Activated naive CD4-positive, alpha-beta T cell treated with Interleukin-2 at 50 U/mL for 16 hours (primary cell): Measurements from ENCODE around the gene CUX1.
A peak's percentile ranks its signal among the peaks of the same experiment; 100 is the strongest.
"Not testable (repeated sequence)": the region's sequence is repeated elsewhere in the genome, so short reads cannot be mapped to it uniquely, and the experiment has no call there.

Experiments used
- DNase-seq: peaks from one replicate; pipeline ENCODE4 v3.0.0-alpha.2; 2020

The CUX1 gene

GRCh38 chr7:101854084-101854865 is 36.8 kb downstream of the CUX1 start:
- DNase-seq = no peak

DNA sequence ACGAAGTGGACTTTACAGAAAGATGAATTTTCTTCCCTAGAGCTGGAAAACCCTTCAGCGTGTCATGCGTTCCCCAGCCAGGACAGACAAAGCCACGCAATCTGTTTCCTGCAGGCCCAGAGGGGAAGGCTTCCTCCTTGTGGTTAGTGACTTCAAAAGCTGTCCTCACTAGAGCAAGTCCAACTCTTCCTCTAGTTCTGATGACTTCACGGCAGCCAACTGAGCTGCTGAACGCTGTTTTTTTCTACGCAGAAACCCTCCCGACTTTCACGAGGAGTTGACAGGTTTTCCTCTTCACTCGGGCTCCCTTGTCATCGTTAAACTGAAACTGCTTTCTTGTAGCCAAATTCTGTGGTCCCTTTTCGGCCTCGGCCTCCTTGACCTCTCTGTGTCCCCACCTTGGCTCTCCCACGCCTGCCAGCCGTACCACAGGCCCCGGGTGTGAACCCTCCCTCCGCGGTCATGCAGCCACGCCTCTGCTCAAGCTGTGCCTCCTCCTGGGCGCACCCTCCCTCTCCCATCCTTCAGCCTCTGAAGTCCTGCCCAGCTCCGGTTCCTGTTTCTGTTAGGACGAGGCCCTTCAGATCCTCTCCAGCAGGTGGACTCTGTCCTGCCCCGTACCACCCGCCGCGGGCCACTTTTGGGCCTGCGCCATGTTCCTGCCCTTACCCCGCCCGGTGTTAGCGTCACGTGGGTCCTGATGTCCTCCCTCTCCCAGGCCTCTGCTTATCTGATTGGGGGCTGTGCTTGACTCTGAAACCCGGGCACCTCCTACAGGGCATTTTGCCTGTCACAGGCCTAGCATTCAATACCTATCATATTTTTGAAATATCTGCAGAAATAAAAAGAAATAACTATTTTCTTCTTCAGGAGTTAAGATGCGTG is 39.3 kb downstream of the CUX1 start:
- peak; percentile 79 for DNase-seq

DNA sequence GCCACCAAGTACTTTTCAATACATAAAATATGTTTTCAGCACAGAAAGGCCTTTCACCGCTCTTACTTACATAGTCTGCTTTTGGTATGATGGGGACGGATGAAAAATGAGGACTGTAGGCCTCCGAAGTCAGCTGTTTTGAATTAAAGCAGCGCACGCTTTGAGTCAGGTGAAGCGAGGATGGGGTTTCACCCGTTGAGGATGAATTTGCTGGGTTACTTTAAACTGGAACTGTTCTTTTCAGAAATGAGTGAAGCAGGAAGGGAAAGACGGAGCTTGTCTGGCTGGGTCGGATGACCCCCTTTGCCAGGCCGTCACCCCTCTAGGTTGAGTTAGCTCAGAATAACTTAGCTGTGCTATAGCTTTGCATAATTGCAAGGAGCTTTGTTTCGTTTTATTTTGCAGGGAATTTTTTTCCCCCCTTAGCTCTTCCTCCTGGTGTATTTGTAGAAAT is 40.0 kb downstream of the CUX1 start:
- DNase-seq = no peak

DNA sequence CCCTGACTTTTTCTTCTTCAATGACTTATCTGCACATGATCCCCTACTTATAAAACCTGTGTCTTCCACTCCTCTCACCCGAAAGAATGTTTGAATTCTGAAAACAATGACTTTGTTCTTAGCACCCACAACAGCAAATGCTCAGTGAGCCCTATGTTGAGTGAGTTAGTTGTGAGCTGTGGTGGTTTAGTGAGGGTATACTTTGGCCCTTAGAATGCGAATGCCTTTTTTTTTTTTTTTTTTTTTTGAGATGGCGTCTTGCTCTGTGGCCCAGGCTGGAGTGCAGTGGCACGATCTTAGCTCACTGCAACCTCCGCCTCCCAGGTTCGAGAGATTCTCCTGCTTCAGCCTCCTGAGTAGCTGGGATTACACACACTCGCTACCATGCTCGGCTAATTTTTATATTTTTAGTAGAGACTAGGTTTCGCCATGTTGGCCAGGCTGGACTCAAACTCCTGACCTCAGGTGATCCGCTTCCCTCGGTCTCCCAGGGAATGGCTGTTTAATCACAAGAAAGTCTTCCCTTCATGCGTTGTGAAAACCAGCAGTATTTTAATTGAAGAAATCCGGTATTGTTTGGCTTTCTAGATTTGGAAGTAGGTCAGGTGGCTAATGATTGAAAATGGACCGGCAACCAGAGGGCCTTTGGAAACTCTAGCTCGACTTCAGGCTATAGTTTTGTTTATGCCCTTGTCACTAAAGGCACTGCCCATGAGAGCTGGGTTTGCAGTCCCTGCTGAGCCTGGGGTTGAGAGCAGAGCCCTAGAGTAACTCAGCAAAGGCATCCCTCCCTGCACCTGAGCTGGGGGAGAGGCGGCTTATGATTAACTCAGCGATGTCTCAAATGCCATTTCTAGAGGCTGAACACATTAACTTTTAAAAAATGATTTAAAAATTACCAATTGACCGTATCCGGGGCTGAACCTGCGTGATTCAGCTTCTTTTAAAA is 41.3 kb downstream of the CUX1 start:
- DNase-seq = no peak

GRCh38 chr7:101859411-101860106 is 42.1 kb downstream of the CUX1 start:
- DNase-seq = no peak

DNA sequence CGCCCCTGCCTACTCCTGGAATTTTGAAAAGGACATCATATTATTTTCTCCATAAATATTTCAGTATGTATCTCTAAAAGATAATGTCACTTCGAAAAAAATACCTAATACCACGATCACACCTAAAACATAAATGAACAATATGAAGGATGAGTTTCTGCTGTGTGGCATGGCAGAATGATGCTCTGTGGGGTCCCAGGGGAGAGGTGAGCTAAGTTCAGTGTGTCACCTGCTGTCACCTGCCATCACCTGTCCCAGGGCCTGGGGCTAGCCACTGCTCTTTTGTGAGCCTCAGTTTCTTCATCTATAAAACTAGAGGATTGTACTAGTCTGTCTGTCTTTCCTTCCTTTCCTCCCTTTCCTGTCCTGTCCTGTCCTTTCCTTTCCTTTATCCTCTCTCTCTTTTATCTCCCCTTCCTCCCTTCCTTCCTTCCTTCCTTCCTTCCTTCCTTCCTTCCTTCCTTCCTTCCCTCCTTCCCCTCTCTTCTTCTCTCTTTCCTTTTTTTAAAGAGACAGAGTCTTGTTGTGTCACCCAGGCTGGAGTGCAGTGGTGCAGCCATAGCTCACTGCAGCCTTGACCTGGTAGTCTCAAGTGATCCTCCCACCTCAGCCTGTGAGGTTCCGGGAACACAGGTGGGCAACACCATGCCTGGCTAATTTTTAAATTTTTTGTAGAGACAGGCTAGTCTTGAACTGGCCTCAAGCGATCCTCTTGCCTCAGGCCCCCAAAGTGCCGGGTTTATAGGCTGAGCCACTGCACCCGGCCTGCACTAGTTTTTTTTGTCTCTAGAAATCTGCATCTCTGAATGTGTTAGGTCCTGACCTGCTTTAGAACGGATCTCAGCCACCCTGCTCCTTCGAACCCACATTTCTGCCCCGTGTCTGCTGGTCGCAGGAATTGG is 43.1 kb downstream of the CUX1 start:
- DNase-seq = no peak

- DNase-seq = no peak
Measured at GRCh38 chr7:101861218-101861775, 43.9 kb downstream of the CUX1 start.

DNA sequence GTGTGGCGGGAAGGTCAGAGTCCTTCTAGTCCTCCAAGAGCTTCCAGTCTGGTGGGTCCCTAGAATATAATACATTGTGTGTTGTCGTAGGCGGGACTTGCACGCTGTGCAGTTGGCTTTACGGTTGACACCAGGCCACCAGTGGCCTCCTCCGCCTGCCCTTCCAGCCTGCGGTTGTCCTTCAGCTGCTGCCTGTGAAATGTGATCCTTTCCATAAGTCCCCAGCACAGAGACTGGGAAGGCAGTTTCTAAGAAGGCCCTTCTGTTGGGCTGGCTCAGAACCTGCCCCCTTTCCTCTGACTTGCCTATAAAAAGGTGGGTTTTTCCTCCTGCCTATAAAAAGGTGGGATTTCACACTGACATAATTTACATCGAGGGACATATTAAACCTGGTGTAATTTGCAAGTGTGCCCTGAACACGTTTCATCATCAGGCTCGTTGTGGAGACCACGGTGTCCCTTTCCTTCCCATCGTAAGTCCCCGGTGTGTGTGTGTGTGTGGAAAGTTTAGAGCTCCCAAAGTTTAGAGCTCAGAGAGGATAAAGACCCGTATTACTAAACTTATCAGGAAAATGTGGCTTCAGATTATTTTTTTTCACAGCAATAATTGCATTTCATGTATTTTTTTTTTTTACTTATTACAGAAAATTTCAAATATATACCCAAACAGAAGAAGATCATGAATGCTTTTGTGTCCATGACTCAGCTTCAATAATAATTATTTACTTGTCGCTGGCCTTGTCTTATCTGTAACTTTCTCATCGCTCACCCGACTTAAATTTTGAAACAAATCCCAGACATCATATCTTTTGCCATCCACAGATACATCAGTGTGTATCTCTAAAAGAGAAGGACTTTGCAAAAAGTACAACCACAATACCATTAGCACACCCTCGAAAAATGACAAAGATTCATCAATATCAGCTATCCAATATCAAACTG is 45.1 kb downstream of the CUX1 start:
- DNase-seq = no peak

DNA sequence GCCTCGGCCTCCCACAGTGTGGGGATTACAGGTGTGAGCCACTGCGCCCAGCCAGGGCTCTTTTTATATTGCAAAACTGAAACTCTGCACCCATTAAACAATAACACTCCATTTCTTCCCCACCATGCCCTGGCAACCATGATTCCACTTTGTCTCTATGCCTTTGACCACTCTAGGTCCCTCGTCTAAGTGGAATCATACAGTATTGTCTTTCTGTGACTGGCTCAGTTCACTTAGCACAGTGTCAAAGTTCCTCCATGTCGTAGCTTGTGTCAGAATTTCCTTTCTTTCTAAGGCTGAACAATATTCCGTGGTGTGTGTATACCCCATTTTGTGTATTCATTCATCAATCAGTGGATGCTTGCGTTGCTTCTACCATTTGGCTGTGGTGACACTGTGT is 46.2 kb downstream of the CUX1 start:
- DNase-seq = no peak

GRCh38 chr7:101864039-101864438 is 46.6 kb downstream of the CUX1 start:
- DNase-seq = no peak

DNA sequence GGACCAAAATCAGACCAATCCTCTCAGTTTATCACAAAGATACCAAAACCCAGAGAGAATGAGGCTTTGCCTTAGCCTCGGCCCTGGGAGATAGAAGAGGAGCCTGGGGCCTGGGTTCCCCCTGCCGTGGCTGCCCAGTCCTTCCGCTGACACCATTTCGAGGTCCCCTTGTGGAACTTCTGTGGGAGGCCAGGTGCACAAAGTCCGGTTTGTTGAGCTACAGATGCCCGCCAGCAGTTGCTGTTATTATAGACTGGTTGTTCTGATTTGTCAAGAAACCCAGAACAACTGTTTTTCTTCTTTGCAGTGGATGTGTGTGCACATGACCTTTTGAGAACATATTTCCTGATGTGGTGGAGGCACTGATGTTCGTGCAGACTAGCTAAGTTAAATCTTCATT is 47.6 kb downstream of the CUX1 start:
- DNase-seq = no peak

- no peak for DNase-seq
Measured at GRCh38 chr7:101865455-101865854, 48.0 kb downstream of the CUX1 start.

- no peak for DNase-seq
Measured at GRCh38 chr7:101866328-101866727, 48.9 kb downstream of the CUX1 start.

DNA sequence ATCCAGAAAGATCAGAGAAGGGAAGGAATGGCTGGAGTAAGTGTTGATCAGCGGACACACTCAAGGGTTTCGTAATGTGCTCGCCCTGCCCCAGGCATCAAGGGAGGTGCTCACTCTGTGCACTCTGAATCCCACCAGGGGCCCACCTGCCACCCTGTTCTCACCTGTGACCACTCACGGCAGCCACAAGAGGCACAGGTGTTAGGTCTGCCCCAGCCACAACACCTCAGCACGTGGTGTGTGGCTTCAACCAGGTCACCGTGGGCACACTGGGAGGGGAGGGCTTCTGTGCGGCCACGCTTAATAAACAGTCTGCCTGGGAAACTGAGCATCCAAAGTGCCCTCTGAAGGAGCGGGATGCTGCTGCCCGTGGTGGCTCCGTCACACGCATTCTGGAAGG is 49.8 kb downstream of the CUX1 start:
- no peak for DNase-seq

DNA sequence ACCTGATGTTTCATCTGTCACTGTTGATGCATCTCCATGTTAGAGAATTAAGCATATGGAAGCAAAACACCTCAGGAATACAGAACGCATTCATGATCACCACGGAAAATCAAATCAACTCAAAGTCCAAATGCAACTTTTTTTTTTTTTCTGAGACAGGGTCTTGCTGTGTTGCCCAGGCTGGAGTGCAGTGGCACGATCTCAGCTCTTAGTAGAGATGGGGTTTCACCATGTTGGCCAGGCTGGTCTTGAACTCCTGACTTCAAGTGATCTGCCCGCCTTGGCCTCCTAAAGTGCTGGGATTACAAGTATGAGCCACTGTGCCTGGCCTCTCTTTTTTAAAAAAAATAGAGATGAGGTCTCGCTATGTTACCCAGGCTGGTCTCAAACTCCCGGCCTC is 50.3 kb downstream of the CUX1 start:
- not testable (repeated sequence) for DNase-seq

GRCh38 chr7:101868191-101868950 is 50.9 kb downstream of the CUX1 start:
- DNase-seq = no peak

GRCh38 chr7:101869026-101869900 is 51.8 kb downstream of the CUX1 start:
- no peak for DNase-seq

GRCh38 chr7:101869901-101870290 is 52.5 kb downstream of the CUX1 start:
- no peak for DNase-seq
